ENCODE measurements around the gene TLX2.

Gene TLX2

DNA sequence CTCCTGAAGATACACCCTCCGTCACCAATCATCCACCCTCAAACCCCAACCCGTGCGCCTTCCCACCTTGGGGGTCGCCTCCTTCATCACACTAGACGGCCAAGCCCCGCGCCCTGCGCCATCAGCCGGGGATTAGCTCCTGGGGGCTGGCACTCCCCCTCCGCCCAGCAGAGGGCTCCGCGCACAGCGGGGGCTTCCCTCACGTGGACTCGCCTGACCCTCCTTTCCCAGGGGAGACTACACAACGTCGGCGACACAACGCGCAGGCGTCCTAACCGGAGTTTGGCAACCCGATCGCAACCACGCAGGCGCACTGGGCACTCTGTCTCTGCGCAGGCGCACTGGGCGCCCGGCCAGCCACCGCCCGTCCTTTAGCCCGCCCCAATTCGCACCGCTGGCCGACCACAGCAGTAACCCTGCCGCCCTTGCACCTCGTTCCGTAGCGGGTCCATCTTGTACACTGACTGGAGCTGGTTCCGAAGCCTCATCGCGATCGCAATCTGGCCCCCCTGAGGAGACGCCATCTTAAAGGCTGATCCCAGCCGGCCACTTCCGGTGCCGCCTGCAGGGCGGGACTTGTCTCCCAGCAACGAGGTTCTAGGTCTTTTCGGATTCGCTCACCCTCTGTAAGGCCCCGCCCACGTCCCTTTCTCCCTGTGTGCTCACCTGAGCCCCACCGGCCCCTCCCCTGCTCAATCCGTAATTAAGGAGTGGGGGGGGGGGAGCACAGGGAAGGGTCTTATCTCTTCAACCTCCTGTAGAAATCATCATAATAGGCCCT is 6.9 kb upstream of the TLX2 start, which contains the start of gene PCGF1 (continued):
- TF ChIP-seq PRDM1 (tag by site-specific recombination; IDR thresholded peaks at IDR 0.05) (no peak), ZNF341 (tag by site-specific recombination; IDR thresholded peaks at IDR 0.05; ENCODE audit: low read depth) (0 out of 2 replicates have a peak, but pooled peaks have one; percentile 24), ZNF658 (tag by site-specific recombination; IDR thresholded peaks at IDR 0.05) (no peak), ZBTB21 (tag by site-specific recombination; IDR thresholded peaks at IDR 0.05) (no peak), ZNF23 (tag by site-specific recombination; IDR thresholded peaks at IDR 0.05; ENCODE audit: borderline replicate concordance) (no peak), ZBTB17 (tag by site-specific recombination; IDR thresholded peaks at IDR 0.05) (peak; percentile 96), KLF10 (tag by site-specific recombination; IDR thresholded peaks at IDR 0.05) (no peak; the same call in 1 of the 2 replicates), ZNF792 (tag by site-specific recombination; IDR thresholded peaks at IDR 0.05) (no peak), SETDB1 (IDR thresholded peaks at IDR 0.05; ENCODE audit: insufficient read length, low read length) (no peak), ZNF707 (tag by site-specific recombination; IDR thresholded peaks at IDR 0.05) (no peak), ZNF473 (tag by site-specific recombination; IDR thresholded peaks at IDR 0.05) (no peak), ZNF433 (tag by site-specific recombination; IDR thresholded peaks at IDR 0.05; ENCODE audit: low read depth) (no peak), OSR2 (tag by site-specific recombination; IDR thresholded peaks at IDR 0.05) (peak; percentile 13; the same call in 1 of the 2 replicates), ZNF404 (tag by site-specific recombination; IDR thresholded peaks at IDR 0.05) (no peak), GLIS2 (tag by site-specific recombination; IDR thresholded peaks at IDR 0.05) (peak; percentile 98), ZNF133 (tag by site-specific recombination; IDR thresholded peaks at IDR 0.05) (no peak), HOXC10 (CRISPR knock-in tag; IDR thresholded peaks at IDR 0.05) (no peak), SP7 (tag by site-specific recombination; IDR thresholded peaks at IDR 0.05) (peak; percentile 70; the same call in 1 of the 2 replicates), ZFHX2 (tag by site-specific recombination; conservative IDR thresholded peaks at IDR 0.05) (peak; percentile 62), RBAK (tag by site-specific recombination; IDR thresholded peaks at IDR 0.05) (no peak), ZNF223 (tag by site-specific recombination; IDR thresholded peaks at IDR 0.05) (no peak), ZNF521 (tag by site-specific recombination; IDR thresholded peaks at IDR 0.05) (no peak), ZNF366 (tag by site-specific recombination; conservative IDR thresholded peaks at IDR 0.05) (no peak; the same call in none of the 2 replicates), ZNF202 (tag by site-specific recombination; IDR thresholded peaks at IDR 0.05; ENCODE audit: borderline replicate concordance) (no peak), HOXA7 (CRISPR knock-in tag; IDR thresholded peaks at IDR 0.05; ENCODE audit: borderline replicate concordance) (no peak), ZNF266 (tag by site-specific recombination; IDR thresholded peaks at IDR 0.05; ENCODE audit: low read depth) (no peak)
- TF ChIP-seq, protein P1, sequence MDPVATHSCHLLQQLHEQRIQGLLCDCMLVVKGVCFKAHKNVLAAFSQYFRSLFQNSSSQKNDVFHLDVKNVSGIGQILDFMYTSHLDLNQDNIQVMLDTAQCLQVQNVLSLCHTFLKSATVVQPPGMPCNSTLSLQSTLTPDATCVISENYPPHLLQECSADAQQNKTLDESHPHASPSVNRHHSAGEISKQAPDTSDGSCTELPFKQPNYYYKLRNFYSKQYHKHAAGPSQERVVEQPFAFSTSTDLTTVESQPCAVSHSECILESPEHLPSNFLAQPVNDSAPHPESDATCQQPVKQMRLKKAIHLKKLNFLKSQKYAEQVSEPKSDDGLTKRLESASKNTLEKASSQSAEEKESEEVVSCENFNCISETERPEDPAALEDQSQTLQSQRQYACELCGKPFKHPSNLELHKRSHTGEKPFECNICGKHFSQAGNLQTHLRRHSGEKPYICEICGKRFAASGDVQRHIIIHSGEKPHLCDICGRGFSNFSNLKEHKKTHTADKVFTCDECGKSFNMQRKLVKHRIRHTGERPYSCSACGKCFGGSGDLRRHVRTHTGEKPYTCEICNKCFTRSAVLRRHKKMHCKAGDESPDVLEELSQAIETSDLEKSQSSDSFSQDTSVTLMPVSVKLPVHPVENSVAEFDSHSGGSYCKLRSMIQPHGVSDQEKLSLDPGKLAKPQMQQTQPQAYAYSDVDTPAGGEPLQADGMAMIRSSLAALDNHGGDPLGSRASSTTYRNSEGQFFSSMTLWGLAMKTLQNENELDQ (tag by site-specific recombination; IDR thresholded peaks at IDR 0.05; ENCODE audit: low read depth): no peak
- TF ChIP-seq, protein P2, sequence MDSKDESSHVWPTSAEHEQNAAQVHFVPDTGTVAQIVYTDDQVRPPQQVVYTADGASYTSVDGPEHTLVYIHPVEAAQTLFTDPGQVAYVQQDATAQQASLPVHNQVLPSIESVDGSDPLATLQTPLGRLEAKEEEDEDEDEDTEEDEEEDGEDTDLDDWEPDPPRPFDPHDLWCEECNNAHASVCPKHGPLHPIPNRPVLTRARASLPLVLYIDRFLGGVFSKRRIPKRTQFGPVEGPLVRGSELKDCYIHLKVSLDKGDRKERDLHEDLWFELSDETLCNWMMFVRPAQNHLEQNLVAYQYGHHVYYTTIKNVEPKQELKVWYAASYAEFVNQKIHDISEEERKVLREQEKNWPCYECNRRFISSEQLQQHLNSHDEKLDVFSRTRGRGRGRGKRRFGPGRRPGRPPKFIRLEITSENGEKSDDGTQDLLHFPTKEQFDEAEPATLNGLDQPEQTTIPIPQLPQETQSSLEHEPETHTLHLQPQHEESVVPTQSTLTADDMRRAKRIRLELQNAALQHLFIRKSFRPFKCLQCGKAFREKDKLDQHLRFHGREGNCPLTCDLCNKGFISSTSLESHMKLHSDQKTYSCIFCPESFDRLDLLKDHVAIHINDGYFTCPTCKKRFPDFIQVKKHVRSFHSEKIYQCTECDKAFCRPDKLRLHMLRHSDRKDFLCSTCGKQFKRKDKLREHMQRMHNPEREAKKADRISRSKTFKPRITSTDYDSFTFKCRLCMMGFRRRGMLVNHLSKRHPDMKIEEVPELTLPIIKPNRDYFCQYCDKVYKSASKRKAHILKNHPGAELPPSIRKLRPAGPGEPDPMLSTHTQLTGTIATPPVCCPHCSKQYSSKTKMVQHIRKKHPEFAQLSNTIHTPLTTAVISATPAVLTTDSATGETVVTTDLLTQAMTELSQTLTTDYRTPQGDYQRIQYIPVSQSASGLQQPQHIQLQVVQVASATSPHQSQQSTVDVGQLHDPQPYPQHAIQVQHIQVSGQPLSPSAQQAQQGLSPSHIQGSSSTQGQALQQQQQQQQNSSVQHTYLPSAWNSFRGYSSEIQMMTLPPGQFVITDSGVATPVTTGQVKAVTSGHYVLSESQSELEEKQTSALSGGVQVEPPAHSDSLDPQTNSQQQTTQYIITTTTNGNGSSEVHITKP (tag by site-specific recombination; IDR thresholded peaks at IDR 0.05): peak; percentile 92
- TF ChIP-seq, protein P3, sequence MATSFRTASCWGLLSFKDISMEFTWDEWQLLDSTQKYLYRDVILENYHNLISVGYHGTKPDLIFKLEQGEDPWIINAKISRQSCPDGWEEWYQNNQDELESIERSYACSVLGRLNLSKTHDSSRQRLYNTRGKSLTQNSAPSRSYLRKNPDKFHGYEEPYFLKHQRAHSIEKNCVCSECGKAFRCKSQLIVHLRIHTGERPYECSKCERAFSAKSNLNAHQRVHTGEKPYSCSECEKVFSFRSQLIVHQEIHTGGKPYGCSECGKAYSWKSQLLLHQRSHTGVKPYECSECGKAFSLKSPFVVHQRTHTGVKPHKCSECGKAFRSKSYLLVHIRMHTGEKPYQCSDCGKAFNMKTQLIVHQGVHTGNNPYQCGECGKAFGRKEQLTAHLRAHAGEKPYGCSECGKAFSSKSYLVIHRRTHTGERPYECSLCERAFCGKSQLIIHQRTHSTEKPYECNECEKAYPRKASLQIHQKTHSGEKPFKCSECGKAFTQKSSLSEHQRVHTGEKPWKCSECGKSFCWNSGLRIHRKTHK (tag by site-specific recombination; IDR thresholded peaks at IDR 0.05): no peak
- TF ChIP-seq, protein P4, sequence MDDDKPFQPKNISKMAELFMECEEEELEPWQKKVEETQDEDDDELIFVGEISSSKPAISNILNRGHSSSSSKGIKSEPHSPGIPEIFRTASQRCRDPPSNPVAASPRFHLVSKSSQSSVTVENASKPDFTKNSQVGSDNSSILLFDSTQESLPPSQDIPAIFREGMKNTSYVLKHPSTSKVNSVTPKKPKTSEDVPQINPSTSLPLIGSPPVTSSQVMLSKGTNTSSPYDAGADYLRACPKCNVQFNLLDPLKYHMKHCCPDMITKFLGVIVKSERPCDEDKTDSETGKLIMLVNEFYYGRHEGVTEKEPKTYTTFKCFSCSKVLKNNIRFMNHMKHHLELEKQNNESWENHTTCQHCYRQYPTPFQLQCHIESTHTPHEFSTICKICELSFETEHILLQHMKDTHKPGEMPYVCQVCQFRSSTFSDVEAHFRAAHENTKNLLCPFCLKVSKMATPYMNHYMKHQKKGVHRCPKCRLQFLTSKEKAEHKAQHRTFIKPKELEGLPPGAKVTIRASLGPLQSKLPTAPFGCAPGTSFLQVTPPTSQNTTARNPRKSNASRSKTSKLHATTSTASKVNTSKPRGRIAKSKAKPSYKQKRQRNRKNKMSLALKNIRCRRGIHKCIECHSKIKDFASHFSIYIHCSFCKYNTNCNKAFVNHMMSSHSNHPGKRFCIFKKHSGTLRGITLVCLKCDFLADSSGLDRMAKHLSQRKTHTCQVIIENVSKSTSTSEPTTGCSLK (tag by site-specific recombination; IDR thresholded peaks at IDR 0.05): no peak
- TF ChIP-seq, protein P5, sequence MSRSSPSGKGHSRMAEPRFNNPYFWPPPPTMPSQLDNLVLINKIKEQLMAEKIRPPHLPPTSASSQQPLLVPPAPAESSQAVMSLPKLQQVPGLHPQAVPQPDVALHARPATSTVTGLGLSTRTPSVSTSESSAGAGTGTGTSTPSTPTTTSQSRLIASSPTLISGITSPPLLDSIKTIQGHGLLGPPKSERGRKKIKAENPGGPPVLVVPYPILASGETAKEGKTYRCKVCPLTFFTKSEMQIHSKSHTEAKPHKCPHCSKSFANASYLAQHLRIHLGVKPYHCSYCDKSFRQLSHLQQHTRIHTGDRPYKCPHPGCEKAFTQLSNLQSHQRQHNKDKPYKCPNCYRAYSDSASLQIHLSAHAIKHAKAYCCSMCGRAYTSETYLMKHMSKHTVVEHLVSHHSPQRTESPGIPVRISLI (tag by site-specific recombination; IDR thresholded peaks at IDR 0.05): no peak

All from HEK293 (cell line).